ENCODE results near the gene TM4SF1. TPM values are rescaled to one million over a fixed set of nuclear protein-coding genes. Genes with fewer than 3 reads are reported as not detected.
A peak's percentile ranks its signal among the peaks of the same experiment; 100 is the strongest.
"Not testable (repeated sequence)": the region's sequence is repeated elsewhere in the genome, so short reads cannot be mapped to it uniquely, and the experiment has no call there.

The TM4SF1 gene
- total RNA-seq, 6 experiments from 2014 or later, result 7.9 to 63.0 (median 47.5) TPM

DNA sequence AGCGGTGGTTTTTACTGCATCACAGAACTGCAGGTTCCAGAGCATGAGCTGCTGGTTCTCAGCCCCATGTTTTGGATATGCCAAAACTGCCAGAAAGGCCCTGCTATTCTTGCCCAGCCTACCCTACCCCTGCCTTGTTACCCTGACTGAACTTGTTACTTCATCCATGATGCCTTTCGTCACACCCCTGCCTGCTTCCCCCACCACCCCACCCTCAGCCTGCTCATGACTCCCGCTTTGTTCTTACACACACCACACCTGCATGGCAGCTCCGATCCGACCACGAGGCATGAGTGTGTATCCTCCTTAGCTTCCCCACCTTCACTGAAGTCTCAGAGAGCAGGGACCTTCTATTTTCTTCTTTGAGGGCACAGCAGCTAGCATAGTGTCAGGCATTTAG lies 5.1 kb upstream of the TM4SF1 start:
- no peak for ATAC-seq
- Histone ChIP-seq H3K4me3 (no peak overlapping the region), H3K4me1 (peaks cover 0 to 39% (median 12%) of the 10 kb centered on the region in 4 donors), H3K9me3 (no peaks in the 10 kb centered on the region), H3K27ac (no peak overlapping the region), H3K36me3 (no peaks in the 10 kb centered on the region), H3K27me3 (no peaks in the 10 kb centered on the region)
- TF ChIP-seq, protein P1, sequence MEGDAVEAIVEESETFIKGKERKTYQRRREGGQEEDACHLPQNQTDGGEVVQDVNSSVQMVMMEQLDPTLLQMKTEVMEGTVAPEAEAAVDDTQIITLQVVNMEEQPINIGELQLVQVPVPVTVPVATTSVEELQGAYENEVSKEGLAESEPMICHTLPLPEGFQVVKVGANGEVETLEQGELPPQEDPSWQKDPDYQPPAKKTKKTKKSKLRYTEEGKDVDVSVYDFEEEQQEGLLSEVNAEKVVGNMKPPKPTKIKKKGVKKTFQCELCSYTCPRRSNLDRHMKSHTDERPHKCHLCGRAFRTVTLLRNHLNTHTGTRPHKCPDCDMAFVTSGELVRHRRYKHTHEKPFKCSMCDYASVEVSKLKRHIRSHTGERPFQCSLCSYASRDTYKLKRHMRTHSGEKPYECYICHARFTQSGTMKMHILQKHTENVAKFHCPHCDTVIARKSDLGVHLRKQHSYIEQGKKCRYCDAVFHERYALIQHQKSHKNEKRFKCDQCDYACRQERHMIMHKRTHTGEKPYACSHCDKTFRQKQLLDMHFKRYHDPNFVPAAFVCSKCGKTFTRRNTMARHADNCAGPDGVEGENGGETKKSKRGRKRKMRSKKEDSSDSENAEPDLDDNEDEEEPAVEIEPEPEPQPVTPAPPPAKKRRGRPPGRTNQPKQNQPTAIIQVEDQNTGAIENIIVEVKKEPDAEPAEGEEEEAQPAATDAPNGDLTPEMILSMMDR (IDR thresholded peaks at IDR 0.05), result no peak
- no peak for TF ChIP-seq POLR2A (IDR thresholded peaks at IDR 0.05)
- DNase-seq, result no peak
- intact Hi-C loops (cut with DNase I), result no loop called here
- 76% methylated on average over 6 of the region's 6 CpGs for WGBS (ENCODE audit: insufficient coverage, low coverage, low lambda C conversion rate, missing lambda C conversion rate)

DNA sequence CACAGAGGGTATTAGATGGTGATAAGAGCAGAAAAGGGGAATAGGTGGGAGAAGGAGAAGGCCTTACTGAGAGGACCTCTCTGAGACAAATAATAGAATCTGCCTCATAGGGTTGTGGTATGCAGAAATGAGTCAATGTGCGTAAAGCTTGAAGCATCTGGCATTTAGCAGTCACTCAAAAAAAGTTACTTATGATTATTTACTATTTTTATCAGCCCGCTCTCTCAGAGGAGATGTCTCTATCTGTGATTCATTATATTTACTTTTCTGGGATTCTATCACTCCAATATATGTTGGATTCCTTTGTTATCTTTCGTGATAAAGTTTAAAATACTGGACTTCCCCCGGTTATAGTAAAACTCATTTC lies 4.6 kb upstream of the TM4SF1 start:
- 67% methylated on average over 4 of the region's 4 CpGs for WGBS (ENCODE audit: insufficient coverage, low coverage, low lambda C conversion rate, missing lambda C conversion rate)
- H3K4me3 ChIP-seq, result no peak overlapping the region
- ATAC-seq (no peak), DNase-seq (no peak)
- H3K27me3 ChIP-seq, result no peaks in the 10 kb centered on the region
- H3K36me3 ChIP-seq, result no peaks in the 10 kb centered on the region
- H3K4me1 ChIP-seq, result peaks cover 0 to 39% (median 14%) of the 10 kb centered on the region in 4 donors
- H3K9me3 ChIP-seq, result no peaks in the 10 kb centered on the region
- H3K27ac ChIP-seq, result no peak overlapping the region
- no peak for TF ChIP-seq POLR2A (IDR thresholded peaks at IDR 0.05)
- intact Hi-C loops (cut with DNase I), result no loop called here

DNA sequence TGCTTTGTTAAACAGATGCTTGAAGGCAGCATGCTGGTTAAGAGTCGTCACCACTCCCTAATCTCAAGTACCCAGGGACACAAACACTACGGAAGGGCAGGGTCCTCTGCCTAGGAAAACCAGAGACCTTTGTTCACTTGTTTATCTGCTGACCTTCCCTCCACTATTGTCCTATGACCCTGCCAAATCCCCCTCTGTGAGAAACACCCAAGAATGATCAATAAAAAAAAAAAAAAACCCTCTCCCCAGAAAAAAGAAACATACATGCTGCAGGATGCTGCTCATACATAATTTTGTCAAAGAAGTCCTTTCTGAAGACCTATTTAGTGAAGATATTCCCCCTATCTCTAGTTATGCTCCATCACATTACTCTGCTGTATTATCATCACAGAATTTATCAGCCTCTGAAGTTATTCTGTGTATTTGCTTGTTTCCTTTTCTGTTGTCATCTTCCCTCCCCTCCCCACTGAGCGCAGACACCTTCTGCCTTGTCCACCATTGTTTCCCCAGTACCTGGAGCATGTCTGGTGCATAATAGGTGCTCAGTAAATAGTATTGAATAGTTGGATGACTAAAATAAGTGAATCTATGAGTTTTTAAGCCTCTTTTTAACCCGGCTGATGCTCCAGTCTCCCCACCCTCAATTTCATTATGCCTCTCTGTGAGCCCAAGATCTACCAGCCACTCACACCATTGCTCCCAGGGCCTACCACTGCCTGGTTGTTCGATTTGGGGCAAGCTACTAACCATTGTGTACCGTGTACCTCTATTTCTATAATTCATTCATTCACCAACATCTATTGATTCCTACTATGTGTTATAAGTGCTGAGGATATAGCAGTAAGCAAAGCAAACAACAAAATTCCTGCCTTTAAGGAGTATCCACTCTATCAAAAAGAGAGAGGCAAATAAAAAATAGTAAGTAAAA lies 4.0 kb upstream of the TM4SF1 start:
- no peak overlapping the region for H3K27ac ChIP-seq
- no peak for TF ChIP-seq POLR2A (IDR thresholded peaks at IDR 0.05)
- TF ChIP-seq, protein P1 (IDR thresholded peaks at IDR 0.05), result no peak

DNA sequence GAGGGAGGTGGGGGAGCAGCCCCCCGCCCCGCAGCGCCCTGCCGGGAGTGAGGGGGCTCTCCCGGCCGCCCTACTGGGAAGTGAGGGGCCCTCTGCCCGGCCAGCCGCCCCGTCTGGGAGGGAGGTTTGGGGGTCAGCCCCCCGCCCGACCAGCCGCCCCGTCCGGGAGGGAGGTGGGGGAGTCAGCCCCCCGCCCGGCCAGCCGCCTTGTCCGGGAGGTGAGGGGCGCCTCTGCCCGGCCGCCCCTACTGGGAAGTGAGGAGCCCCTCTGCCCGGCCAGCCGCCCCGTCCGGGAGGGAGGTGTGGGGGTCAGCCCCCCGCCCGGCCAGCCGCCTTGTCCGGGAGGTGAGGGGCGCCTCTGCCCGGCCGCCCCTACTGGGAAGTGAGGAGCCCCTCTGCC lies 2.8 kb upstream of the TM4SF1 start:
- intact Hi-C loops (cut with DNase I); H3K9me3 ChIP-seq; H3K27me3 ChIP-seq; ATAC-seq; DNase-seq; H3K36me3 ChIP-seq; H3K4me3 ChIP-seq; H3K27ac ChIP-seq: not testable (repeated sequence)
- WGBS (ENCODE audit: insufficient coverage, low coverage, low lambda C conversion rate, missing lambda C conversion rate), result no CpG with 5 or more reads among the region's 32 CpGs
- H3K4me1 ChIP-seq, result peaks cover 0 to 37% (median 16%) of the 10 kb centered on the region in 4 donors

More for the DNA sequence above, 4.0 kb upstream of the TM4SF1 start:
- Histone ChIP-seq H3K36me3 (no peaks in the 10 kb centered on the region), H3K27me3 (no peaks in the 10 kb centered on the region), H3K4me3 (no peak overlapping the region), H3K9me3 (no peaks in the 10 kb centered on the region), H3K4me1 (peaks cover 0 to 37% (median 16%) of the 10 kb centered on the region in 4 donors)
- intact Hi-C loops (cut with DNase I), result no loop called here
- WGBS (ENCODE audit: insufficient coverage, low coverage, low lambda C conversion rate, missing lambda C conversion rate), result 55% methylated on average over 6 of the region's 6 CpGs
- ATAC-seq (no peak), DNase-seq (no peak)

DNA sequence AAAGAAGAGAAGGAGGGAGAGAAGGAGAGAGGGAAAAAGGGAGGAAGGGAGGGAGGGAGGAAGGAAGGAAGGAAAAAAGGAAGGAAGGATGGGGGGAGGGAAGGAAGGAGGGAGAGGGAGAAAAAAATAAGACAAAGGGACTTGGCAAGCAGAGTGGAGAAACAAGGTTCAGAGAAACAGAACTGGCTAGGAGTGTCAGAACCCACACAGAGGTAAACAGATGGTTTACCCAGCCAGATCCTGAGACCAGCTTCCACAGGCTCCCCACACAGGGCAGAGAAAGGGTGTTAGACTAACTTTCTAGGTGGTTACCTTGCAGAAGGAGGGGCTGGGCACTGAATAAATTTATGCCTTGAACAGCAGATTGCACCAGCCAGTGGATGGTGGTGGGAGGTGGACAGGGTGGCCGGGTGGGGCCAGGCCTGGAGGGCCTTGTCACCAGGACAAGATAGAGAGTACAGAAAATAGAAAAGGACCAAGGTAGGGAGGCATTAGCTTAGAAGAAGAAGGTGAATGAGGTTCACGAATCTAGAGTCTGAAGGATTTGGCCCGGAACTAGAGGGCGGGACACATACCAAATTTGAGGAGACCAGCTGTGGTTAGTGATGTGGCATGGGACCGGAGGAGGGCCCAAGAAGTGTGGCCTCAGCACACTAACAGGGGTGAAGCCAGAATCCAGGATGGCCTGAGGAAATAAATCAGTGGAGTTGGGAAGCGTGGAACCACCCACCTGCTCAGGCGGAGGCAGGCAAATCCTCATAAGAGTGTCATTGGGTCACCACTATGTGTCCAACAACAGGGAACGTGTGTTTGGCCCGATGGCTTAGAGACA lies 1.2 kb upstream of the TM4SF1 start:
- ATAC-seq, result peak in 2 of 4 donors; percentile 9 to 13
- WGBS (ENCODE audit: insufficient coverage, low coverage, low lambda C conversion rate, missing lambda C conversion rate), result 82% methylated on average over 5 of the region's 9 CpGs
- no peaks in the 10 kb centered on the region for H3K9me3 ChIP-seq
- intact Hi-C loops (cut with DNase I), result no loop called here
- H3K27ac ChIP-seq, result peak overlapping the region in 2 of 3 donors; percentile 60 to 62
- DNase-seq, result no peak
- no peaks in the 10 kb centered on the region for H3K36me3 ChIP-seq
- H3K4me3 ChIP-seq, result no peak overlapping the region
- H3K4me1 ChIP-seq, result peaks cover 0 to 50% (median 16%) of the 10 kb centered on the region in 4 donors
- no peak for TF ChIP-seq POLR2A (IDR thresholded peaks at IDR 0.05)
- TF ChIP-seq, protein P1 (IDR thresholded peaks at IDR 0.05), result no peak
- H3K27me3 ChIP-seq, result no peaks in the 10 kb centered on the region
